ENCODE results near the gene LTF. TPM values are rescaled to one million over a fixed set of nuclear protein-coding genes. Genes with fewer than 3 reads are reported as not detected.
"Not testable (repeated sequence)": the region's sequence is repeated elsewhere in the genome, so short reads cannot be mapped to it uniquely, and the experiment has no call there.

Gene LTF
- total RNA-seq, 1 experiment from 2014 or later, result not detected

DNA sequence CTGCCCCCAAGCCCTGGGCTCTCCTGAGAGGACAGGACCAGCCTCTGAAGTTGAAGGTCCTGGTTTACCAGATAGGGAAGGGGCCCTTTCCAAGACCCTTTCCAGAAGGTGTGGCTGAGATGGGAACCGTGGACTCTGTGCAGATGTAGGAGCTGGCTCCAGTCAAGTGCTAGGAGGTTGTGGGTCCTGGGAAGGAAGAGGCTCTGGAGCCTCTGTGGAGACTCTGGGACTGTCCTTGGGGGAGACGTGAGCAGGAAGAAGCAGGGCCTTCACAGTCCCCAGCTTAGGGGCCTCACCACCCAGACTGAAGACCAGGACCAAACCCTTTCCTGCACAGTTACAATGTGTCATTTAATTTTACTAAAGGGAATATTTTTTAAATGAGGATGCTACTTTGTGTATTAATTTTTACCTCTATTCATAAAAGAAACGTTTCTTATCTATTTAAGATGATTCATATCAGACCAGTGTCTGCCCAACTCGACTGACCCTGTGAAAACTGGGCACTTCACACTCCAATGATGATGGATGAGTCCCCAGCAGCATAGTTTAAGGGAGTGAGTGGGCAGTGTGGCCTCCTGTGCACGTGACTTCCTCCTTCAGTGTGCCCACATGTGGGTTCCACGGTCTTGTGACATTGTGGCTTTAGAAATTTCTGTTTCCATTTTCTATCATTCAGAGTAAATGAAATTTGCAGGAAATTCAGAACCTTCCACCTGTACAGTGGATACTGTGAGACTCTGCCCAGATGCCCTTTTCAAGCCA lies 68.8 kb downstream of the LTF start:
- DNase-seq (ENCODE audit: low spot score), result no peak

DNA sequence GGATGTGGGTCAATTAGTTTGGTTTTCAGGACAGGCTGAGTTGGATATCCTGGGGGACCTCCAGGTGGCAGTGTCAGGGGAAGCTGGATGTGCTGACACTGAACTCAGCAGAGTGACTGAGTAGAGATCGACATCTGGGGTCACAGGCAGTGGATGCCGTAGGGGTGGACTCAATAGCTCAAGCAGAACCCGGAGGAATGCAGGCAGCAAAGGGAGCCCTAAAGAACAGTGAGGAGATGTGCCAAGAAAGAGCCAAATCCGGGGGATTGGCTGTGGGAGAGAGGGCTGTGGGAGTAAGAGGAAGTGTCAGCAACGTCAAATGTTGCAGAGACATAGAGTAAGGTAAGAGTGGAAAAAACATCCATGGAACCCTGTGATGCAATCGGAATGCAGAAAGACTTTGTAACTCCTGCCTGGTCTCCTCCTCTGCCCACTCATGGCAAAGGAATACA lies 69.5 kb downstream of the LTF start:
- DNase-seq (ENCODE audit: low spot score), result no peak

DNA sequence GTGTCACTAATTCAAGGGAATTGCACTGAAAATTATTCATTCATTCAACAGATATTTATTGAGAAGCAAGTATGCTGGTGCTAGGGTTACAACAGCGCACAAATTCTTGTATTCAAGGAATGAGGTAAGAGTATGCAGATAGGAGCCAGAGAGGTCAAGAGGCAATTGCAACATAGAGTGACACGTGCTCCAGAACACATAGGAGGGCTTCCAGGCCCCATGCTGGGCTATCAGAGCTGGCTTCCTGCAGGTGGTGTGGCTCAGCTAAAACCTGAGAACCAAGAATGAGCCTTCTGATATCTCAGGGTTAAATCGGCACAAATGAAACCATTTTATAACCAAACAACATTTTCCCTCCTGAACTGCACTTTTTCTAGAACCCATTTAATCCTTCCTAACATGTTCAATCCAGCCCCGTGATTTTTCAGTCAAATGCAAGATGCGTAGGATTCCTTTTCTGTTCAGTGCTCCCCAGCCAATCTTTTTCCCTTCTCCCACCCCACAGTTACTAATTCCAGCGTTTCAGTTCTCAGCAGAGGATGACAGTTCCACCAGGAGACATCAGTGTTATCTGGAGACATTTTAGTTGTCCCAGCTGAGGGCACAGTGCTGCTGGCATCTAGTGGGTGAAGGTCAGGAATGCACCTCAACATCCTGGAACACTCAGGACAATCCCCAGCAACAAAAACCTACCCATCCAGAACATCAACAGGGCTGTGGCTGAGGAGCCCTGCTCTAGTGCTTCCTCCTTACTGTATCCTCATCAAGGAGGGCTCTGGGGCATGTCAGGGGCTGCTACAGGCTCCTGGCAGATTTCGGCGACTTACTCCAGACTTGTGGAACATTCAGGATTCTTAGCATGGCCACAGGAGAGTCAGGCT lies 70.9 kb downstream of the LTF start:
- DNase-seq (ENCODE audit: low spot score), result no peak

DNA sequence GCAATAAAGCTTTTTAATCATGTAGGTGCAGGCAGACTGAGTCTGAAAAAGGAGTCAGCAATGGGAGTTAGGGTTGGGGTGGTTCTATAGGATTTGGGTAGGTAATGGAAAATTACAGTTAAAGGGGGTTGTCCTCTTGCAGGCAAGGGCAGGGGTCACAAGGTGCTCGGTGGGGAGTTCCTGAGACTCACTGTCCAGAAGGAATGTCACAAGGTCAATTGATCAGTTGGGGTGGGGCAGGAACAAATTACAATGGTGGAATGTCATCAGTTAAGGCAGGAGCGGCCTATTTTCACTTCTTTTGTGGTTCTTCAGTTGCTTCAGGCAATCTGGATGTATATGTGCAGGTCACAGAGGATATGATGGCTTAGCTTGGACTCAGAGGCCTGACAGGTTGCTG lies 71.7 kb downstream of the LTF start:
- DNase-seq (ENCODE audit: low spot score), result no peak

DNA sequence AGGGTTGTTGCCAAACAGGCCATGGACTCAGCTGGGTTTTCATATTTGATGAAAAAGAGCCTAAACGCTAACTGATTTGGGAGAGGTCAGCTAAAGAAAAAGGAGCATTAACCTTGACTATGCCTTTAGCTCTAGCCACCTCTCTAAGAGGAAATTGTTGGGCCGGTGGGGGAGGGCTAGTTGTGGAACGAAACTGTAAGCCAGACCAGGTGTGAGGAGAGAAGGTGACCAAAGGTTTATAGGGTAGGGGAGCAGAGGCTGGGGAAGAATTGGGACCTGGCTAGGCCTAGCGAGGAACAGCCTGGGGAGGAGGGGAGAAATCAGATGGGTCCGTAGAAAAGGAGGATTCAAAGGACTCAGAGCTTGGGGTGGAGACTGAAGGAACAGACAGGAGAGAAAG lies 73.2 kb downstream of the LTF start:
- DNase-seq (ENCODE audit: low spot score), result not testable (repeated sequence)

DNA sequence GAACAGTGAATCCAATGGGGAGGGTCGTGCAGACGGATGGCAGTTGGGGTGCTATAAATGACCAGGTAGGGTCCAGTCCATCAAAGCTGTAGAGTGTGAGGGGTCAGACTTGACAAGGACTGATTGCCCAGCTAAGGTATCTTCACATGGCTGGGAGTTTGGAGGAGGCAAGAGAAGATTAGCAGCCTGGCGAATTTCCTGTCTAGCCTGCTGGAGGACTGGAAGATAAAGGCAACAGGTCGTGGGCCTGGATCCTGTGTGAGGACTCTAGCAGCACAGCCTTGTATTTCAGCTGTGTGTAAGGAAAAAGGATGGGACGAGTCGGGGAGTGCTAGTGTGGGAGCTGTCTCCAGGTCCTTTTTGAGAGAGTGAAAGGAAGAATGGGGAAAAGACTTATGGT lies 75.4 kb downstream of the LTF start:
- DNase-seq (ENCODE audit: low spot score), result no peak

DNA sequence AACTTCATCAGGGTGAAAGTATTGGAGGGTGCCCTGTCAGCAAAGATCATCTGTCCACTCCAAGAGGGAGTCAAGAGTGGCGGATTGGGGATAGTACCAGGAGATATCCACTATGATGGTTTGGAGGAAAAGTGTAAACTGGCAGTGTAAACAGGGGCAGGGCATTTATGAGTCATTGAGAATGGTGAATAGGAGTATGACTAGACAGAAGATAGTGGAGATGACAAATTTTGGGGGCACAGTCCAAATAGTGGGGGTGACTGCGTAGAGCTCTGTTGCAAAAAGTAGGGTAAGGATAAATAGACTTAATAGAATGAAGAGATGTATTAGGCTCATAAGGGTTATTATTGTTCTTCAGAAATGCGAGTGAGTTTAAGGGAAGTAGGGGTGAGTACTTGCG lies 75.9 kb downstream of the LTF start:
- DNase-seq (ENCODE audit: low spot score), result not testable (repeated sequence)

DNA sequence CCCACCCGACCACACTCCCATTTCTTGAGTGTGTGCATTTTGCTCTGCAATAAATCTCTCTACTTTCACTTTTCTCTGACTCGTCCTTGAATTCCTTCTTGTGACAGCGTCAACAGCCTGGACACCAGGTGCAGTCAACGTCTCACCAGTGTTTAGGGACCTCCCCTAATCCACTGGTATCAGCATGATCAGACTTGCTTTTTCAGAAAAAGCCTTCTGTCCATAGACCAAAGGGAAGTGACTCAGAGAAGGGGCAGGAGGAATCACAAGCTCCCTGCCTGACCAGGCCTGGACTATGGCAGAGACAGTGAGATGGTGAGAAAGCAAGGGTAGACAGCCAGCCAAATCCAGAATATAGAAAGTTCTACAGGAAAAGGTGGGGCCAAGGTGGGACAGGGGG lies 78.5 kb downstream of the LTF start:
- DNase-seq (ENCODE audit: low spot score), result peak; percentile 31

Other genes starting within 250 kb of the LTF start
- 0.27 and 0.29 TPM in 2 replicates for gene CCR3, start 222.4 kb downstream of the LTF start, total RNA-seq (2014; rRNA removed; shearing (Covaris generic))
- not detected in 2 replicates for gene CCR2, start 110.8 kb downstream of the LTF start, total RNA-seq (2014; rRNA removed; shearing (Covaris generic))
- gene CCR5, start 94.0 kb downstream of the LTF start, total RNA-seq (2014; rRNA removed; shearing (Covaris generic)), result not detected in 2 replicates
- gene CCRL2, start 57.6 kb downstream of the LTF start, total RNA-seq (2014; rRNA removed; shearing (Covaris generic)), result 0.46 and 6.6 TPM in 2 replicates
- 0.06 and 0.41 TPM in 2 replicates for gene RTP3, start 33.1 kb upstream of the LTF start, total RNA-seq (2014; rRNA removed; shearing (Covaris generic))
- 0.04 TPM in 1 of 2 replicates, not detected in the other for gene LRRC2, start 101.4 kb upstream of the LTF start, total RNA-seq (2014; rRNA removed; shearing (Covaris generic))
- gene FAM240A, start 147.6 kb upstream of the LTF start, total RNA-seq (2014; rRNA removed; shearing (Covaris generic)), result not detected in 2 replicates
- gene ALS2CL, start 228.8 kb upstream of the LTF start, total RNA-seq (2014; rRNA removed; shearing (Covaris generic)), result 0.25 and 0.39 TPM in 2 replicates
- not detected in 2 replicates for gene TMIE, start 236.5 kb upstream of the LTF start, total RNA-seq (2014; rRNA removed; shearing (Covaris generic))

All from H4 (cell line).